ENCODE measurements around the gene PLXNA4. TPM values are rescaled to one million over a fixed set of nuclear protein-coding genes. Genes with fewer than 3 reads are reported as not detected.

Gene PLXNA4
- polyA plus RNA-seq, 1 donor (not counting 4 experiments of a cell fraction or from before 2014, with no cell fraction given) = 0.01 TPM

DNA sequence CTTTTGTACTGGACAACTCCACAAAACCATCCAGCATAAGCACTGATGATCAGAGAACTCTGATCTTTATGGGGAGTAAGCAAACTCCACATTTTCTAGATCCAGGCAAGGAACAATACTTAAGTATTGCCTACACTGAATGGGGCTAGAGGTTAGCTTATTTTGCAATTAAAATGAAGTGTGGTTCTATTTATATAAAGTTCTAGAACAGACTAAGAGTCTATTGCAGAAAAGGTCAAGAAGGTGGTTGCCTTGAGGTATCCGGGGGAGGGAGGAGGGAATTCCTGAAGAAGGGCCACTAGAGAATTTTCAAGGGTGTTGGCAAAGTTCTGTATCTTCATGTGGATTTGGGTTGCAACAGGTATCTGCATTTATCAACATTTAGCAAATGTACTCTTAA is 477.9 kb downstream of the PLXNA4 start:
- no peaks in the 10 kb centered on the region for H3K79me2 ChIP-seq (ENCODE audit: control insufficient read depth, insufficient read depth, low read length)
- FAIRE-seq = no peak
- no peak overlapping the region for H3K4me2 ChIP-seq (ENCODE audit: control insufficient read depth, extremely low read depth, insufficient read depth, low read depth, low read length)
- no peaks in the 10 kb centered on the region for H3K4me1 ChIP-seq (ENCODE audit: control insufficient read depth, extremely low read depth, insufficient read depth, low read length)
- no peak for DNase-seq (ENCODE audit: low read depth, low spot score)
- H4K20me1 ChIP-seq (ENCODE audit: control insufficient read depth, extremely low read depth, insufficient read depth, low read length) = no peaks in the 10 kb centered on the region
- H3K9me1 ChIP-seq (ENCODE audit: control insufficient read depth, extremely low read depth, insufficient read depth, low read length) = no peaks in the 10 kb centered on the region
- dilution Hi-C loops (cut with MboI; ENCODE audit: extremely low pct_ligation_motif_present, low sequenced_read_pairs) = no loop called here
- H3K4me3 ChIP-seq (ENCODE audit: control insufficient read depth in 2 of 3, extremely low read depth in 1 of 3, insufficient read depth in 2 of 3, low read depth in 1 of 3, low read length in 3 of 3) = no peak overlapping the region
- H3K9me3 ChIP-seq (ENCODE audit: control insufficient read depth, low read depth, low read length) = no peaks in the 10 kb centered on the region
- H2AFZ ChIP-seq (ENCODE audit: control insufficient read depth, low read length) = no peak overlapping the region
- peaks cover 19% of the 10 kb centered on the region for H3K27me3 ChIP-seq (ENCODE audit: control insufficient read depth, extremely low read depth, insufficient read depth, low read length)
- TF ChIP-seq, protein P1, sequence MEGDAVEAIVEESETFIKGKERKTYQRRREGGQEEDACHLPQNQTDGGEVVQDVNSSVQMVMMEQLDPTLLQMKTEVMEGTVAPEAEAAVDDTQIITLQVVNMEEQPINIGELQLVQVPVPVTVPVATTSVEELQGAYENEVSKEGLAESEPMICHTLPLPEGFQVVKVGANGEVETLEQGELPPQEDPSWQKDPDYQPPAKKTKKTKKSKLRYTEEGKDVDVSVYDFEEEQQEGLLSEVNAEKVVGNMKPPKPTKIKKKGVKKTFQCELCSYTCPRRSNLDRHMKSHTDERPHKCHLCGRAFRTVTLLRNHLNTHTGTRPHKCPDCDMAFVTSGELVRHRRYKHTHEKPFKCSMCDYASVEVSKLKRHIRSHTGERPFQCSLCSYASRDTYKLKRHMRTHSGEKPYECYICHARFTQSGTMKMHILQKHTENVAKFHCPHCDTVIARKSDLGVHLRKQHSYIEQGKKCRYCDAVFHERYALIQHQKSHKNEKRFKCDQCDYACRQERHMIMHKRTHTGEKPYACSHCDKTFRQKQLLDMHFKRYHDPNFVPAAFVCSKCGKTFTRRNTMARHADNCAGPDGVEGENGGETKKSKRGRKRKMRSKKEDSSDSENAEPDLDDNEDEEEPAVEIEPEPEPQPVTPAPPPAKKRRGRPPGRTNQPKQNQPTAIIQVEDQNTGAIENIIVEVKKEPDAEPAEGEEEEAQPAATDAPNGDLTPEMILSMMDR (optimal IDR thresholded peaks at IDR 0.05 in 1 of 3, IDR thresholded peaks at IDR 0.05 in 1 of 3, conservative IDR thresholded peaks at IDR 0.05 in 1 of 3; ENCODE audit: extremely low read depth in 1 of 3, insufficient read depth in 2 of 3, low read length in 3 of 3) = no peak
- no peak for TF ChIP-seq EZH2 (IDR thresholded peaks at IDR 0.05; ENCODE audit: low read length)
- no peaks in the 10 kb centered on the region for H3K36me3 ChIP-seq (ENCODE audit: control insufficient read depth in 2 of 2, extremely low read depth in 1 of 2, insufficient read depth in 2 of 2, low read length in 2 of 2)
- no peak overlapping the region for H3K9ac ChIP-seq (ENCODE audit: control insufficient read depth, extremely low read depth, insufficient read depth, low read length)
- no peak overlapping the region for H3K27ac ChIP-seq (ENCODE audit: control insufficient read depth, insufficient read depth, low read length)

DNA sequence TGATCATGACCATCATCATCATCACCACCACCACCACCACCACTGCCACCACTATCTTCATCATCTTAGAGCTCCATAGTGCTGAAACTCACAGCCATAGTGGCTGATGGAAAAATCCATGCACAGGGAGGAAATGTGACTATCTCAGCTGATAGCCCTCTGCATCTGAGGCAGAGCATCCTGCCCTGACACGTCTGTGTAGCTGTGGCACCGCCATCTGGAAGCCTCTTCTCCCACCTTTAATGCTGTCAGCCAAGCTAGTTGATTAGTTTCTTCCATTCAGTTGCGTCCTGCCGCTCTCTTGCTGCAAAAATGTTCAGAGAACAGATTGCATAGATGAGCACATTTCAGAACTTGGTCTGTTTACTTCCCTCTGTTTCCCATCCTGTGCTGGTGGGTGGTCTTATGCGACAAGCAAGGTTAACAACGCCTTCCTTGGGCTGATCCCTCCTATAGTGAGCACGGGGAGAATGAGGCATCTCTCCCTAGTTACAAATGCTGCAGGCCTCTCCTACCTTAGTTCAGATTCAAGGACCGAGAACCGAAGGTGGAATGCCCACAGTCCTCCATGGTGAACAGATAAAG is 478.6 kb downstream of the PLXNA4 start:
- Histone ChIP-seq H2AFZ (ENCODE audit: control insufficient read depth, low read length) (no peak overlapping the region), H4K20me1 (ENCODE audit: control insufficient read depth, extremely low read depth, insufficient read depth, low read length) (no peaks in the 10 kb centered on the region), H3K9me3 (ENCODE audit: control insufficient read depth, low read depth, low read length) (no peaks in the 10 kb centered on the region), H3K79me2 (ENCODE audit: control insufficient read depth, insufficient read depth, low read length) (no peaks in the 10 kb centered on the region), H3K9me1 (ENCODE audit: control insufficient read depth, extremely low read depth, insufficient read depth, low read length) (no peaks in the 10 kb centered on the region), H3K36me3 (ENCODE audit: control insufficient read depth in 2 of 2, extremely low read depth in 1 of 2, insufficient read depth in 2 of 2, low read length in 2 of 2) (no peaks in the 10 kb centered on the region), H3K4me1 (ENCODE audit: control insufficient read depth, extremely low read depth, insufficient read depth, low read length) (no peaks in the 10 kb centered on the region), H3K4me3 (ENCODE audit: control insufficient read depth in 2 of 3, extremely low read depth in 1 of 3, insufficient read depth in 2 of 3, low read depth in 1 of 3, low read length in 3 of 3) (no peak overlapping the region), H3K27me3 (ENCODE audit: control insufficient read depth, extremely low read depth, insufficient read depth, low read length) (peaks cover 23% of the 10 kb centered on the region), H3K27ac (ENCODE audit: control insufficient read depth, insufficient read depth, low read length) (no peak overlapping the region), H3K4me2 (ENCODE audit: control insufficient read depth, extremely low read depth, insufficient read depth, low read depth, low read length) (no peak overlapping the region), H3K9ac (ENCODE audit: control insufficient read depth, extremely low read depth, insufficient read depth, low read length) (no peak overlapping the region)
- DNase-seq (ENCODE audit: low read depth, low spot score) (no peak), FAIRE-seq (peak; percentile 61)
- TF ChIP-seq EZH2 (IDR thresholded peaks at IDR 0.05; ENCODE audit: low read length) = no peak
- TF ChIP-seq, protein P1 (optimal IDR thresholded peaks at IDR 0.05 in 1 of 3, IDR thresholded peaks at IDR 0.05 in 1 of 3, conservative IDR thresholded peaks at IDR 0.05 in 1 of 3; ENCODE audit: extremely low read depth in 1 of 3, insufficient read depth in 2 of 3, low read length in 3 of 3) = peak in 1 of 3 experiments; percentile 54
- dilution Hi-C loops (cut with MboI; ENCODE audit: extremely low pct_ligation_motif_present, low sequenced_read_pairs) = no loop called here

Data from keratinocyte (primary cell).